IMR-90 (cell line): Measurements from ENCODE around the gene TMEM209. TPM values are rescaled to one million over a fixed set of nuclear protein-coding genes. Genes with fewer than 3 reads are reported as not detected.

ENCODE experiments used
- ATAC-seq: fragments of 200-7000 bp; cut with Tn5 transposase; 2 replicates; pipeline ENCODE4 v1.9.1; 2020; ENCODE audit warnings: low read depth, mild to moderate bottlenecking, moderate library complexity
- BruUV-seq: library from RNA; stranded (reverse); fragments of 400-500 nt; replicated peaks from 2 replicates; lab custom pipeline; 2021; lab: Mats Ljungman, UMichigan
- CTCF ChIA-PET: fragments of 300-600 bp; formaldehyde crosslinking; extraction: SDS; loops from one replicate; lab custom pipeline; 2021; ENCODE audit warnings: antibody characterized with exemption; lab: Yijun Ruan, JAX
- POLR2A ChIA-PET: fragments of 300-600 bp; sonication (Branson Sonifier 250); formaldehyde crosslinking; loops from one replicate; lab custom pipeline; 2022; ENCODE audit warnings: antibody characterized with exemption; ENCODE audit not compliant: unreplicated experiment; lab: Charles Lee
- DNase-seq: peaks from one replicate; pipeline ENCODE4 v3.0.0; 2013
- H2AFZ ChIP-seq: replicated peaks from 2 replicates; pipeline ENCODE3; 2013; ENCODE audit warnings: low read length, mild to moderate bottlenecking; ENCODE audit not compliant: poor library complexity
- H2AK5ac ChIP-seq: 2 replicates; pipeline ENCODE4 v1.6.1; 2013; ENCODE audit warnings: low read depth, low read length, inconsistent platforms
- H2AK9ac ChIP-seq: replicated peaks from 2 replicates; pipeline ENCODE3; 2013; ENCODE audit warnings: mild to moderate bottlenecking, low read depth, low read length, moderate library complexity; ENCODE audit not compliant: poor library complexity
- H2BK120ac ChIP-seq: 2 replicates; pipeline ENCODE4 v1.6.1; 2013; ENCODE audit warnings: low read depth, low read length, inconsistent platforms
- H2BK15ac ChIP-seq: 3 replicates; pipeline ENCODE4 v1.6.1; 2013; ENCODE audit warnings: low read depth, low read length, inconsistent platforms
- H2BK20ac ChIP-seq: 2 replicates; pipeline ENCODE4 v1.6.1; 2013; ENCODE audit warnings: low read depth, mild to moderate bottlenecking, inconsistent platforms, low read length, moderate library complexity
- H2BK5ac ChIP-seq: 2 replicates; pipeline ENCODE4 v1.6.1; 2013; ENCODE audit warnings: mild to moderate bottlenecking, low read depth, low read length, inconsistent platforms; ENCODE audit not compliant: poor library complexity, severe bottlenecking
- H3K14ac ChIP-seq: replicated peaks from 2 replicates; pipeline ENCODE4 v1.6.1; 2013; ENCODE audit warnings: low read depth, low read length, inconsistent platforms
- H3K18ac ChIP-seq: 2 replicates; pipeline ENCODE4 v1.6.1; 2013; ENCODE audit warnings: low read depth, low read length, control low read depth
- H3K23ac ChIP-seq: 2 replicates; pipeline ENCODE4 v1.6.1; 2013; ENCODE audit warnings: low read depth, low read length, inconsistent platforms
- H3K27ac ChIP-seq: 2 replicates; pipeline ENCODE4 v1.5.1; 2013; ENCODE audit warnings: mild to moderate bottlenecking, control low read depth, low read length; ENCODE audit not compliant: insufficient read depth
- H3K27me3 ChIP-seq: 2 replicates; pipeline ENCODE4 v1.6.1; 2013; ENCODE audit warnings: low read length; ENCODE audit not compliant: control insufficient read depth, insufficient read depth
- H3K36me3 ChIP-seq: 2 replicates; pipeline ENCODE4 v1.6.1; 2013; ENCODE audit warnings: low read length, mixed read lengths; ENCODE audit not compliant: control insufficient read depth, insufficient read depth
- H3K4ac ChIP-seq: 2 replicates; pipeline ENCODE4 v1.6.1; 2013; ENCODE audit warnings: low read depth, low read length, inconsistent platforms
- H3K4me1 ChIP-seq: 2 replicates; pipeline ENCODE4 v1.6.1; 2013; ENCODE audit warnings: low read length, mixed read lengths; ENCODE audit not compliant: control insufficient read depth, insufficient read depth
- H3K4me2 ChIP-seq: 2 replicates; pipeline ENCODE4 v1.6.1; 2013; ENCODE audit warnings: low read depth, mild to moderate bottlenecking, control low read depth, low read length, moderate library complexity
- H3K4me3 ChIP-seq: 2 replicates; pipeline ENCODE4 v1.5.1; 2013; ENCODE audit warnings: low read depth, mild to moderate bottlenecking, control low read depth, low read length, moderate library complexity; ENCODE audit not compliant: insufficient read depth
- H3K56ac ChIP-seq: 2 replicates; pipeline ENCODE4 v1.6.1; 2013; ENCODE audit warnings: low read length, inconsistent platforms; ENCODE audit not compliant: insufficient read depth; ENCODE audit errors: extremely low read depth
- H3K79me1 ChIP-seq, 2 experiments: 2 replicates each; pipeline ENCODE4 v1.6.1; 2013; ENCODE audit warnings: low read length in 2 of 2, inconsistent platforms in 1 of 2, low read depth in 1 of 2
- H3K9ac ChIP-seq: 2 replicates; pipeline ENCODE4 v1.6.1; 2013; ENCODE audit warnings: low read depth, low read length, control low read depth
- H3K9me1 ChIP-seq: 2 replicates; pipeline ENCODE4 v1.6.1; 2013; ENCODE audit warnings: low read length, inconsistent platforms; ENCODE audit not compliant: insufficient read depth
- H3K9me3 ChIP-seq: 2 replicates; pipeline ENCODE4 v1.6.1; 2013; ENCODE audit warnings: low read length; ENCODE audit not compliant: control insufficient read depth, insufficient read depth
- H4K20me1 ChIP-seq: 2 replicates; pipeline ENCODE4 v1.6.1; 2013; ENCODE audit warnings: low read length, inconsistent platforms; ENCODE audit not compliant: insufficient read depth
- H4K5ac ChIP-seq: 2 replicates; pipeline ENCODE4 v1.6.1; 2013; ENCODE audit warnings: mild to moderate bottlenecking, low read depth, low read length, control low read depth
- H4K8ac ChIP-seq, 2 experiments: 2 replicates each; pipeline ENCODE4 v1.6.1; 2013; ENCODE audit warnings: low read depth in 2 of 2, low read length in 2 of 2, control low read depth in 1 of 2, inconsistent platforms in 1 of 2
- H4K91ac ChIP-seq: 2 replicates; pipeline ENCODE4 v1.6.1; 2013; ENCODE audit warnings: low read depth, low read length, inconsistent platforms; ENCODE audit not compliant: insufficient read depth
- BHLHE40 ChIP-seq: fragments of 150-350 bp; IDR thresholded peaks from 2 replicates; pipeline ENCODE4 v1.6.1; 2016; ENCODE audit warnings: mild to moderate bottlenecking, low read depth, low read length
- CEBPB ChIP-seq: IDR thresholded peaks from 2 replicates; pipeline ENCODE4 v1.6.1; 2012; ENCODE audit warnings: low read depth, low read length, improper control_type of control experiment
- CHD1 ChIP-seq: IDR thresholded peaks from 2 replicates; pipeline ENCODE4 v1.6.1; 2012; ENCODE audit warnings: low read depth, low read length, improper control_type of control experiment
- FOS ChIP-seq: fragments of 150-350 bp; IDR thresholded peaks from 2 replicates; pipeline ENCODE4 v1.6.1; 2016; ENCODE audit warnings: low read depth, low read length
- MAFK ChIP-seq: IDR thresholded peaks from 2 replicates; pipeline ENCODE4 v1.6.1; 2012; ENCODE audit warnings: low read depth, low read length, improper control_type of control experiment
- MAZ ChIP-seq: IDR thresholded peaks from 2 replicates; pipeline ENCODE4 v1.6.1; 2012; ENCODE audit warnings: low read depth, mild to moderate bottlenecking, low read length, improper control_type of control experiment, moderate library complexity, borderline replicate concordance
- MXI1 ChIP-seq: IDR thresholded peaks from 2 replicates; pipeline ENCODE4 v1.6.1; 2012; ENCODE audit warnings: low read depth, mild to moderate bottlenecking, low read length, moderate library complexity, borderline replicate concordance
- NFE2L2 ChIP-seq: fragments of 150-350 bp; IDR thresholded peaks from 2 replicates; pipeline ENCODE4 v1.6.1; 2016; ENCODE audit warnings: low read depth, mild to moderate bottlenecking, low read length
- POLR2A ChIP-seq: IDR thresholded peaks from 2 replicates; pipeline ENCODE4 v1.6.1; 2012; ENCODE audit warnings: mild to moderate bottlenecking, low read depth, low read length
- RAD21 ChIP-seq: IDR thresholded peaks from 2 replicates; pipeline ENCODE4 v1.6.1; 2012; ENCODE audit warnings: low read length, improper control_type of control experiment
- RCOR1 ChIP-seq: IDR thresholded peaks from 2 replicates; pipeline ENCODE4 v1.6.1; 2012; ENCODE audit warnings: mild to moderate bottlenecking, low read length, improper control_type of control experiment; ENCODE audit not compliant: insufficient replicate concordance
- RFX5 ChIP-seq: IDR thresholded peaks from 2 replicates; pipeline ENCODE4 v1.8.0; 2012; ENCODE audit warnings: low read depth, mild to moderate bottlenecking, low read length, moderate library complexity
- SMC3 ChIP-seq: fragments of 150-350 bp; IDR thresholded peaks from 2 replicates; pipeline ENCODE4 v1.6.1; 2016; ENCODE audit warnings: low read depth, mild to moderate bottlenecking, antibody characterized with exemption, low read length, moderate library complexity
- WGBS, 2 experiments: methylation state at CpG; one replicate each; pipeline versions ENCODE4 v1.1.5 to v1.1.7; 2013; ENCODE audit warnings: missing lambda C conversion rate in 2 of 2; ENCODE audit not compliant: insufficient read length in 1 of 2; ENCODE audit errors: extremely low coverage in 2 of 2; 5-methylcytosine and 5-hydroxymethylcytosine counted together
- dilution Hi-C: fragments of 300-500 bp; cut with HindIII; formaldehyde crosslinking; loops from one replicate; pipeline ENCODE4 v1.14.3; 2018; ENCODE audit warnings: low sequenced_read_pairs; ENCODE audit not compliant: unreplicated experiment
- in situ Hi-C: fragments of 300-500 bp; cut with MboI; formaldehyde crosslinking; loops from 3 replicates; pipeline ENCODE4 v1.14.3; 2019; ENCODE audit warnings: low sequenced_read_pairs, inconsistent platforms, mixed read lengths
- intact Hi-C: fragments of 100-400 bp; cut with micrococcal nuclease; formaldehyde crosslinking; loops from 2 replicates; pipeline ENCODE4 v1.10.0; 2022
- polyA plus RNA-seq, 3 experiments: library from polyadenylated mRNA; depleted of rRNA; stranded (reverse); fragments of >200 nt; gene quantifications; 2 replicates each; pipeline ENCODE4 v1.2.3, GENCODE V29; 2012; ENCODE audit warnings: low replicate concordance in 1 of 3
- total RNA-seq: library from RNA; depleted of rRNA; stranded (reverse); fragments of >200 nt; gene quantifications from 2 replicates; pipeline ENCODE4 v1.2.3, GENCODE V29; 2012
- TF ChIP-seq, protein P1 (sequence below): fragments of 150-350 bp; IDR thresholded peaks from 2 replicates; pipeline ENCODE4 v1.6.1; 2017; ENCODE audit warnings: mild to moderate bottlenecking, antibody characterized with exemption, low read length, low read depth
- TF ChIP-seq, protein P2 (sequence below): conservative IDR thresholded peaks from 2 replicates; pipeline ENCODE4 v1.5.1; 2012; ENCODE audit warnings: mild to moderate bottlenecking, low read depth, low read length, improper control_type of control experiment
- TF ChIP-seq, protein P3 (sequence below): fragments of 150-350 bp; IDR thresholded peaks from 2 replicates; pipeline ENCODE4 v1.6.1; 2016; ENCODE audit warnings: low read depth, mild to moderate bottlenecking, low read length, moderate library complexity, borderline replicate concordance

Gene TMEM209
- total and polyA plus RNA-seq, 2 of the 4 experiments (the other 2 are of a cell fraction): 8.0 to 11.3 TPM

DNA sequence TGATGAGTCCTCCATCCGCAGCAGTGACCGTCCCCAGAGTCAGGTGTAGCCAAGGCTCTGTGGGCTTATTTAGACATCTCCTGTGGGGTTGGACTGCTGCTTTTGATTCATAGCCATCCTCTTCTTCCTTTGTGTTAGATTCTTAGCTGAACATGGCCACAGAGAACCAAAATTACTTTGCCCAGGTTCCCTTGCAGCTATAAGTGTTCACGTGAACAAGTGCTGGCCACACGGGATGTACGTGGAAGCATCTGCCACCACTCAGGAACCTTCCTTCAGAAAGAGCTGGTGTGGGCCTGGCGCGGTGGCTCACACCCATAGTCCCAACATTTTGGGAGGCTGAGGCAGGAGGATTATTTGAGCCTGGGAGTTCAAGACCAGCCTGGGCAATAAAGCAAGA lies 49.1 kb downstream of the TMEM209 start:
- H2AFZ ChIP-seq: no peak overlapping the region
- no peak overlapping the region for H3K4me2 ChIP-seq
- no peak overlapping the region for H3K27ac ChIP-seq
- H2BK20ac ChIP-seq: no peak overlapping the region
- TF ChIP-seq RFX5 (no peak), MXI1 (no peak), MAFK (no peak), FOS (no peak), NFE2L2 (no peak), RCOR1 (no peak), CHD1 (no peak), POLR2A (no peak), SMC3 (no peak), CEBPB (no peak), MAZ (no peak), BHLHE40 (no peak), RAD21 (no peak)
- TF ChIP-seq, protein P1, sequence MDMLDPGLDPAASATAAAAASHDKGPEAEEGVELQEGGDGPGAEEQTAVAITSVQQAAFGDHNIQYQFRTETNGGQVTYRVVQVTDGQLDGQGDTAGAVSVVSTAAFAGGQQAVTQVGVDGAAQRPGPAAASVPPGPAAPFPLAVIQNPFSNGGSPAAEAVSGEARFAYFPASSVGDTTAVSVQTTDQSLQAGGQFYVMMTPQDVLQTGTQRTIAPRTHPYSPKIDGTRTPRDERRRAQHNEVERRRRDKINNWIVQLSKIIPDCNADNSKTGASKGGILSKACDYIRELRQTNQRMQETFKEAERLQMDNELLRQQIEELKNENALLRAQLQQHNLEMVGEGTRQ: no peak
- TF ChIP-seq, protein P2, sequence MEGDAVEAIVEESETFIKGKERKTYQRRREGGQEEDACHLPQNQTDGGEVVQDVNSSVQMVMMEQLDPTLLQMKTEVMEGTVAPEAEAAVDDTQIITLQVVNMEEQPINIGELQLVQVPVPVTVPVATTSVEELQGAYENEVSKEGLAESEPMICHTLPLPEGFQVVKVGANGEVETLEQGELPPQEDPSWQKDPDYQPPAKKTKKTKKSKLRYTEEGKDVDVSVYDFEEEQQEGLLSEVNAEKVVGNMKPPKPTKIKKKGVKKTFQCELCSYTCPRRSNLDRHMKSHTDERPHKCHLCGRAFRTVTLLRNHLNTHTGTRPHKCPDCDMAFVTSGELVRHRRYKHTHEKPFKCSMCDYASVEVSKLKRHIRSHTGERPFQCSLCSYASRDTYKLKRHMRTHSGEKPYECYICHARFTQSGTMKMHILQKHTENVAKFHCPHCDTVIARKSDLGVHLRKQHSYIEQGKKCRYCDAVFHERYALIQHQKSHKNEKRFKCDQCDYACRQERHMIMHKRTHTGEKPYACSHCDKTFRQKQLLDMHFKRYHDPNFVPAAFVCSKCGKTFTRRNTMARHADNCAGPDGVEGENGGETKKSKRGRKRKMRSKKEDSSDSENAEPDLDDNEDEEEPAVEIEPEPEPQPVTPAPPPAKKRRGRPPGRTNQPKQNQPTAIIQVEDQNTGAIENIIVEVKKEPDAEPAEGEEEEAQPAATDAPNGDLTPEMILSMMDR: no peak
- TF ChIP-seq, protein P3, sequence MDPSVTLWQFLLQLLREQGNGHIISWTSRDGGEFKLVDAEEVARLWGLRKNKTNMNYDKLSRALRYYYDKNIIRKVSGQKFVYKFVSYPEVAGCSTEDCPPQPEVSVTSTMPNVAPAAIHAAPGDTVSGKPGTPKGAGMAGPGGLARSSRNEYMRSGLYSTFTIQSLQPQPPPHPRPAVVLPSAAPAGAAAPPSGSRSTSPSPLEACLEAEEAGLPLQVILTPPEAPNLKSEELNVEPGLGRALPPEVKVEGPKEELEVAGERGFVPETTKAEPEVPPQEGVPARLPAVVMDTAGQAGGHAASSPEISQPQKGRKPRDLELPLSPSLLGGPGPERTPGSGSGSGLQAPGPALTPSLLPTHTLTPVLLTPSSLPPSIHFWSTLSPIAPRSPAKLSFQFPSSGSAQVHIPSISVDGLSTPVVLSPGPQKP: no peak
- BruUV-seq: no TSS peak
- no peak for ATAC-seq
- intact Hi-C loops (no loop called here), in situ Hi-C loops (no loop called here), dilution Hi-C loops (no loop called here)
- H3K4me1 ChIP-seq: no peaks in the 10 kb centered on the region
- H3K4ac ChIP-seq: no peak overlapping the region
- POLR2A ChIA-PET: no interaction called here
- WGBS, 2 experiments: no CpG with 5 or more reads among the region's 7 CpGs
- H2AK5ac ChIP-seq: no peak overlapping the region
- no peak overlapping the region for H3K4me3 ChIP-seq
- no peak overlapping the region for H2BK120ac ChIP-seq
- CTCF ChIA-PET: no interaction called here
- no peaks in the 10 kb centered on the region for H3K27me3 ChIP-seq
- H2AK9ac ChIP-seq: no peak overlapping the region
- peaks cover 3% of the 10 kb centered on the region; the same call in 1 of the 2 replicates for H3K9me3 ChIP-seq
- H3K79me1 ChIP-seq: no peaks in the 10 kb centered on the region
- no peak overlapping the region for H4K91ac ChIP-seq
- DNase-seq: no peak
- H3K9ac ChIP-seq: no peak overlapping the region
- H3K18ac ChIP-seq: no peak overlapping the region
- H3K36me3 ChIP-seq: peaks cover 6% of the 10 kb centered on the region
- peaks cover 11% of the 10 kb centered on the region for H3K9me1 ChIP-seq
- H4K20me1 ChIP-seq: no peaks in the 10 kb centered on the region
- no peak overlapping the region for H2BK5ac ChIP-seq
- no peak overlapping the region for H3K23ac ChIP-seq
- H3K56ac ChIP-seq: no peak overlapping the region
- H2BK15ac ChIP-seq: no peak overlapping the region
- no peak overlapping the region for H3K14ac ChIP-seq
- H4K8ac ChIP-seq: no peak overlapping the region
- no peak overlapping the region for H4K5ac ChIP-seq
